T-helper 22 cell (primary cell): ENCODE results near the gene GXYLT1.
"Not testable (repeated sequence)": the region's sequence is repeated elsewhere in the genome, so short reads cannot be mapped to it uniquely, and the experiment has no call there.

ENCODE experiments used
- DNase-seq: peaks from one replicate; pipeline ENCODE4 v3.0.0-alpha.2; 2020; ENCODE audit warnings: low read depth

The GXYLT1 gene

GRCh38 chr12:42145197-42145549, 499 bp upstream of the GXYLT1 start:
- DNase-seq = no peak

GRCh38 chr12:42144158-42144407, 591 bp downstream of the GXYLT1 start:
- no peak for DNase-seq

GRCh38 chr12:42143452-42144157, 1.1 kb downstream of the GXYLT1 start:
- no peak for DNase-seq

GRCh38 chr12:42141981-42142606, 2.6 kb downstream of the GXYLT1 start:
- DNase-seq = no peak

DNA sequence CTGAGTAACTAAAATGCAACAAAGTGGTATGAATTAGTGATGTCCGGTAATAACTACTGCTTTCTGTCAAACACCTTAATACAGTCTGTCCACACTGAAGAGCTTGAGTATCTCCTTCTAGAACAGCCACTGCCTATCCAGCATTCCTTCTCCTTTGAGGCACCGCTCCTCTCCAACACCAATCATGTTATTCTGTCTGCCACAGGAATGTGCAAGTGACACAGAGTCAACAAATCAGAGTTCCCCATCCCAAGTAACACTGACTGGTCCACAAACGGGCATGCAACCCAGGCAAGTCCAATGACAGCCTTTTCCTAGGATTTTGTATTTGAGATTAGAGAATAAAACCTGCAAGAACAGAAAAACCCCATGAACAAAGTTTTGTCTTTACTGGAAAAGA, 3.8 kb downstream of the GXYLT1 start:
- DNase-seq = no peak

DNA sequence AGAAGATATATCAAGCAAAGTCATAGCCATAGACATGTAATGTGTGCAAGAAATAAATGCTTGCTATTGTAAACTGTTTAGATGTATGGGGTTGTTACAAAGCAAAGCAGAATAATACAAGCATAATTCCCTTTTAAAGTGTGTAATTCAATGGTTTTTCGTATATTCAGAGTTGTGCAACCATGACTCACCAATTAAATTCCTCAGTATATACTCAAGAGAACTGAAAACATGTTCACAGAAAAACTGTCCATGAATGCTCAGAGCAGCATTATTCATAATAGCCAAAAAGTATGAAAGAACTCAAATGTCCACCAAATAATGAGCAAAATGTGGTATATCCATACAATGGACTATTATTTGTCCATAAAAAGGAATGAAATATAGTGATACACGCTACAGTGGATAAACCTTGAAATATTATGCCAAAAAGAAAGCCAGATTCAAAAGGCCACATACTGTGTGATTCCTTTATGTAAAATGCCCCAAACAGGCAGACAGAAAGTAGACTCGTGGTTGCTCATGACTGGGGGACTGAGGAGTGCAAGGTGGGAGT, 9.3 kb downstream of the GXYLT1 start:
- no peak for DNase-seq

GRCh38 chr12:42130672-42131402, 13.8 kb downstream of the GXYLT1 start:
- DNase-seq = no peak

DNA sequence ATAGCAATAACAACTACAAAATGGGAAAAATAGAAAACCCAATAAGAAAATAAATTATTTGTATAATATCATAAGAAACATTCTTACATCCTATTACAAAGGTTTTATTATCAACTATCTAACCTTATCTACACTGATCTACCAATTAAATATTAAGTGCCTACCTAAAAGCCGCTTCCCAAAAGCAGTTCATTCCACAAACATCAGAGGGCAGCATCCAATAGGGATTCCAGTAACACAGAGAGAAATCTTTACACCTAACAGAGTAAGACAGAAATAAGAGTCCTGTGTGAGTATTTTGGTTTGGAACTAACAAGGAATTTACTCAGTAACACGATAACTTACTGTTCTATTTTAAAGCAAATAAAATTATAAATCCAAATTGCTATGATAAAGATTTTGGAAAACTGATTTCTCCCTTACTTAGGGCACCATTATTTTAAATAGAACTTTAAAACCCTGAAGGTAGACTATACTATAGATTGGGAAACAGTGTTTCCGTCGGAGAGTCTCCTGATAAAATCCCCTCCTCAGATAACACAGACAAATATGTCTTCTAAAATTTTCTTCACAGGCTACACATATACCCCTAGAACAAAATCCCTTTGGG, 15.0 kb downstream of the GXYLT1 start:
- no peak for DNase-seq

GRCh38 chr12:42128888-42129287, 15.8 kb downstream of the GXYLT1 start:
- DNase-seq = no peak

- DNase-seq = no peak
These were observed 16.3 kb downstream of the GXYLT1 start for GRCh38 chr12:42128327-42128726.

GRCh38 chr12:42126963-42127362, 17.7 kb downstream of the GXYLT1 start:
- no peak for DNase-seq

- no peak for DNase-seq
These were observed 19.3 kb downstream of the GXYLT1 start for GRCh38 chr12:42125388-42125767.

- DNase-seq = no peak
These were observed 19.8 kb downstream of the GXYLT1 start for GRCh38 chr12:42124764-42125387.

GRCh38 chr12:42119085-42119633, 25.5 kb downstream of the GXYLT1 start:
- DNase-seq = no peak

- no peak for DNase-seq
These were observed 26.4 kb downstream of the GXYLT1 start for GRCh38 chr12:42118136-42118879.

GRCh38 chr12:42109031-42109430, 35.6 kb downstream of the GXYLT1 start:
- no peak for DNase-seq

DNA sequence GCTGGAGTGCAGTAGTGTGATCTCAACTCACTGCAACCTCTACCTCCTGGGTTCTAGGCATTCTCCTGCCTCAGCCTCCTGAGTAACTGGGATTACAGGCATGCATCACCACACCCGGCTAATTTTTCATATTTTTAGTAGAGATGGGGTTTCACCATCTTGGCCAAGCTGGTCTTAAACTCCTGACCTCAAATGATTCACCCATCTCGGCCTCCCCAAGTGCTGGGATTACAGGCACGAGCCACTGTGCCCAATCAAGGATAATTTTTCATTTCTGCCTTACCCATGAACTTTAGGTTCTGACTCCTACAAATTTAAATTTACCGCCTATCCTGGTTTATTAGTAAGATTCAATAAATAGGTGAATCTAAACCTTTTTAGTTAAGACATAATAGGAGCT, 37.9 kb downstream of the GXYLT1 start:
- not testable (repeated sequence) for DNase-seq

GRCh38 chr12:42104784-42105183, 39.9 kb downstream of the GXYLT1 start:
- no peak for DNase-seq

DNA sequence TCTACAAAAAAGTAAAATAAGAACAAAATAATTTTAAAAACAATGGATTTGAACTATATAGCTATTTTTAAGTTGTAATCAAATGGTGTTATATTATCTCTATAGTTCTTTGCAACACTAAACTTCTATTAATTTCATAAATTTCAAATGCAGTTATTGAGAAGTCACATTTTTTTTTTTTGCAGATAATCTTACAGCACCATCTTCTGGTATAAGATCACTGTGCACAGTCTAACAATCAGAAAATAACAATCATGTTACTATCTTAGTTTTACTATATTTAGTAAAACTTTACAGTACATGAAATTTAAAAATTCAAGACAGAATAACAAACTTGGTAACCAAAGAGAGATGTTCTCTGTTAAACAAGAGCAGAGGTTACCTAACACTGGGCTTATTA, 40.6 kb downstream of the GXYLT1 start:
- no peak for DNase-seq

- DNase-seq = no peak
These were observed 41.5 kb downstream of the GXYLT1 start for GRCh38 chr12:42103155-42103554.

GRCh38 chr12:42102720-42103119, 42.0 kb downstream of the GXYLT1 start:
- no peak for DNase-seq
